ENCODE data around the gene CLPX.

Gene CLPX

GRCh38 chr15:65206750-65207149 lies 21.6 kb upstream of the CLPX start:
- TF ChIP-seq CTCF (IDR thresholded peaks at IDR 0.05) (no peak), ZFX (IDR thresholded peaks at IDR 0.05; ENCODE audit: borderline replicate concordance) (no peak)
- no peak overlapping the region for H3K27ac ChIP-seq

GRCh38 chr15:65204931-65205660 lies 20.0 kb upstream of the CLPX start:
- no peak for TF ChIP-seq CTCF (IDR thresholded peaks at IDR 0.05)
- no peak for TF ChIP-seq ZFX (IDR thresholded peaks at IDR 0.05; ENCODE audit: borderline replicate concordance)

GRCh38 chr15:65204236-65204930 lies 19.2 kb upstream of the CLPX start:
- no peak for TF ChIP-seq CTCF (IDR thresholded peaks at IDR 0.05)
- TF ChIP-seq ZFX (IDR thresholded peaks at IDR 0.05; ENCODE audit: borderline replicate concordance) = no peak
- H3K27ac ChIP-seq = no peak overlapping the region

More at GRCh38 chr15:65204931-65205660, 20.0 kb upstream of the CLPX start:
- H3K27ac ChIP-seq = no peak overlapping the region

- H3K27ac ChIP-seq = no peak overlapping the region
- TF ChIP-seq ZFX (IDR thresholded peaks at IDR 0.05; ENCODE audit: borderline replicate concordance) (no peak), CTCF (IDR thresholded peaks at IDR 0.05) (no peak)
These were observed 16.8 kb upstream of the CLPX start for GRCh38 chr15:65201918-65202317.

- TF ChIP-seq CTCF (IDR thresholded peaks at IDR 0.05) = no peak
- TF ChIP-seq ZFX (IDR thresholded peaks at IDR 0.05; ENCODE audit: borderline replicate concordance) = no peak
- no peak overlapping the region for H3K27ac ChIP-seq
These were observed 13.4 kb upstream of the CLPX start for GRCh38 chr15:65198571-65198970.

GRCh38 chr15:65197337-65197645 lies 12.1 kb upstream of the CLPX start:
- no peak overlapping the region for H3K27ac ChIP-seq
- no peak for TF ChIP-seq ZFX (IDR thresholded peaks at IDR 0.05; ENCODE audit: borderline replicate concordance)
- no peak for TF ChIP-seq CTCF (IDR thresholded peaks at IDR 0.05)

- TF ChIP-seq CTCF (IDR thresholded peaks at IDR 0.05) (no peak), ZFX (IDR thresholded peaks at IDR 0.05; ENCODE audit: borderline replicate concordance) (no peak)
- H3K27ac ChIP-seq = no peak overlapping the region
These were observed 11.6 kb upstream of the CLPX start for GRCh38 chr15:65196637-65197336.
